PFSK-1 (cell line): ENCODE measurements around the gene MTUS2.

Experiments
- FOXP2 ChIP-seq: optimal IDR thresholded peaks from 2 replicates; pipeline ENCODE3; 2011; ENCODE audit warnings: borderline replicate concordance, control low read depth, inconsistent platforms; ENCODE audit not compliant: insufficient read depth; ENCODE audit errors: extremely low read length, extremely low read depth
- POLR2AphosphoS5 ChIP-seq: IDR thresholded peaks from 2 replicates; pipeline ENCODE4 v1.6.1; 2012; ENCODE audit warnings: low read depth, mild to moderate bottlenecking, control low read depth, low read length, moderate library complexity
- TAF1 ChIP-seq: IDR thresholded peaks from 2 replicates; pipeline ENCODE4 v1.6.1; 2012; ENCODE audit warnings: low read length, control low read depth, borderline replicate concordance; ENCODE audit not compliant: insufficient read depth
- TF ChIP-seq, protein P1 (sequence below), 2 experiments: IDR thresholded peaks; 2 replicates each; pipeline versions ENCODE4 v1.6.1 to v1.8.0; 2011 to 2012; ENCODE audit warnings: low read depth in 2 of 2, low read length in 2 of 2, control low read depth in 1 of 2, inconsistent platforms in 1 of 2, mild to moderate bottlenecking in 1 of 2, moderate library complexity in 1 of 2; ENCODE audit not compliant: insufficient read depth in 1 of 2

DNA sequence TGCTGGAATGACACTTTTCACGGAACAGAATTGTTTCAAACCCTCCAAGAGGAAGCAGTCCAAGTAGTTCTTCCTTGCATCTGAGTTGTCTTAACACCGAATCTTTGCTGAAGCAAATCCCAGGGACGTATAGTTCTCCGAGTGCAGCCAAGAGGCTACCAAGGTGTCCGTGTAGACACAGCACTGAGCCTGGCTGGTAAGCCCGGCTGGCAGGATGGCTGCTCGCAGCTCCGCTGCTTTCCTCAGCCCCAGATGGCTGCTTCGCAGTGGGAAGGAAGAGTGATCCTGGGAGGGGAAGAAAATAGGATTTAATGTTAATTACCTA is 670.4 kb downstream of the MTUS2 start:
- no peak for TF ChIP-seq TAF1
- no peak for TF ChIP-seq POLR2AphosphoS5
- TF ChIP-seq, protein P1, sequence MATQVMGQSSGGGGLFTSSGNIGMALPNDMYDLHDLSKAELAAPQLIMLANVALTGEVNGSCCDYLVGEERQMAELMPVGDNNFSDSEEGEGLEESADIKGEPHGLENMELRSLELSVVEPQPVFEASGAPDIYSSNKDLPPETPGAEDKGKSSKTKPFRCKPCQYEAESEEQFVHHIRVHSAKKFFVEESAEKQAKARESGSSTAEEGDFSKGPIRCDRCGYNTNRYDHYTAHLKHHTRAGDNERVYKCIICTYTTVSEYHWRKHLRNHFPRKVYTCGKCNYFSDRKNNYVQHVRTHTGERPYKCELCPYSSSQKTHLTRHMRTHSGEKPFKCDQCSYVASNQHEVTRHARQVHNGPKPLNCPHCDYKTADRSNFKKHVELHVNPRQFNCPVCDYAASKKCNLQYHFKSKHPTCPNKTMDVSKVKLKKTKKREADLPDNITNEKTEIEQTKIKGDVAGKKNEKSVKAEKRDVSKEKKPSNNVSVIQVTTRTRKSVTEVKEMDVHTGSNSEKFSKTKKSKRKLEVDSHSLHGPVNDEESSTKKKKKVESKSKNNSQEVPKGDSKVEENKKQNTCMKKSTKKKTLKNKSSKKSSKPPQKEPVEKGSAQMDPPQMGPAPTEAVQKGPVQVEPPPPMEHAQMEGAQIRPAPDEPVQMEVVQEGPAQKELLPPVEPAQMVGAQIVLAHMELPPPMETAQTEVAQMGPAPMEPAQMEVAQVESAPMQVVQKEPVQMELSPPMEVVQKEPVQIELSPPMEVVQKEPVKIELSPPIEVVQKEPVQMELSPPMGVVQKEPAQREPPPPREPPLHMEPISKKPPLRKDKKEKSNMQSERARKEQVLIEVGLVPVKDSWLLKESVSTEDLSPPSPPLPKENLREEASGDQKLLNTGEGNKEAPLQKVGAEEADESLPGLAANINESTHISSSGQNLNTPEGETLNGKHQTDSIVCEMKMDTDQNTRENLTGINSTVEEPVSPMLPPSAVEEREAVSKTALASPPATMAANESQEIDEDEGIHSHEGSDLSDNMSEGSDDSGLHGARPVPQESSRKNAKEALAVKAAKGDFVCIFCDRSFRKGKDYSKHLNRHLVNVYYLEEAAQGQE (IDR thresholded peaks at IDR 0.05; ENCODE audit: insufficient read depth in 1 of 2, low read depth in 2 of 2, low read length in 2 of 2): no peak
- TF ChIP-seq FOXP2: no peak
